C4-2B (cell line): ENCODE results near the gene PRM3.

ENCODE experiments used
- H3K27ac ChIP-seq: fragments of 450-650 bp; 2 replicates; pipeline ENCODE4 v1.5.1; 2017
- CTCF ChIP-seq: fragments of 450-650 bp; conservative IDR thresholded peaks from 2 replicates; pipeline ENCODE4 v1.5.1; 2017; ENCODE audit warnings: mild to moderate bottlenecking
- ZFX ChIP-seq: fragments of 450-650 bp; IDR thresholded peaks from 2 replicates; pipeline ENCODE4 v1.6.1; 2017

PRM3 gene

GRCh38 chr16:11250786-11251524, 22.5 kb downstream of the PRM3 start:
- TF ChIP-seq ZFX (no peak), CTCF (no peak)
- H3K27ac ChIP-seq: no peak overlapping the region

GRCh38 chr16:11250091-11250785, 23.2 kb downstream of the PRM3 start:
- H3K27ac ChIP-seq: no peak overlapping the region
- TF ChIP-seq ZFX (no peak), CTCF (no peak)

- H3K27ac ChIP-seq: no peak overlapping the region
- TF ChIP-seq ZFX (no peak), CTCF (no peak)
These were observed 24.0 kb downstream of the PRM3 start for GRCh38 chr16:11249233-11250061.

- H3K27ac ChIP-seq: no peak overlapping the region
- TF ChIP-seq ZFX (no peak), CTCF (no peak)
These were observed 25.3 kb downstream of the PRM3 start for GRCh38 chr16:11248133-11248532.

GRCh38 chr16:11245988-11246387, 27.4 kb downstream of the PRM3 start:
- no peak overlapping the region for H3K27ac ChIP-seq
- TF ChIP-seq ZFX (no peak), CTCF (no peak)

- H3K27ac ChIP-seq: no peak overlapping the region
- TF ChIP-seq CTCF: no peak
- TF ChIP-seq ZFX: no peak
These were observed 28.1 kb downstream of the PRM3 start for GRCh38 chr16:11245222-11245737.

GRCh38 chr16:11242658-11243057, 30.8 kb downstream of the PRM3 start:
- TF ChIP-seq CTCF (no peak), ZFX (no peak)
- no peak overlapping the region for H3K27ac ChIP-seq
